ENCODE measurements around the gene SYT2. TPM values are rescaled to one million over a fixed set of nuclear protein-coding genes. Genes with fewer than 3 reads are reported as not detected.
A peak's percentile ranks its signal among the peaks of the same experiment; 100 is the strongest.

Gene SYT2
- total and polyA plus RNA-seq, 2 donors from 2014 or later = 0.15 to 0.19 TPM

DNA sequence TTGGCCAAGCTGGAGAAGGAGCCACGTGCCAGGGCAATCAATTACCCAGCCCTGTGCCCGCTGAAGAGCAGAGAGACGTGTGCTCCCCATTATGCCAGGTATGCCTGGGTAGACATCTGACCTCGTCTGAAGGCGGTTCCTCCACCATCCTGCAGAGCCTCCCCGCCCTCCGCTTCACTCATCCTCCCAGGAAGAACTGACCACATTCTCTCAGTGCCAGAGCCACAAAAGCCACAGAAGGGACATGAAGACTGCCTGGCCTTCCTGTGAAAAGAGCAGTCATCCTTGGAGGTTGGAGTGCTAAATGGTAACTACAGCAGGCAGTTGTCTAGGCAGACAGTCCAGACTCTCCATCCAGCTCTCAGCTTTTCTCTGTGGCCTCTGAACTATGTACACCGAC is 12.0 kb downstream of the SYT2 start:
- H3K4me3 ChIP-seq (ENCODE audit: low read length in 3 of 3) = no peak overlapping the region
- intact Hi-C loops (cut with DNase I) = no loop called here
- no peak overlapping the region for H3K27ac ChIP-seq (ENCODE audit: low read depth in 2 of 2, low read length in 2 of 2)
- no peak for FAIRE-seq
- TF ChIP-seq, protein P1, sequence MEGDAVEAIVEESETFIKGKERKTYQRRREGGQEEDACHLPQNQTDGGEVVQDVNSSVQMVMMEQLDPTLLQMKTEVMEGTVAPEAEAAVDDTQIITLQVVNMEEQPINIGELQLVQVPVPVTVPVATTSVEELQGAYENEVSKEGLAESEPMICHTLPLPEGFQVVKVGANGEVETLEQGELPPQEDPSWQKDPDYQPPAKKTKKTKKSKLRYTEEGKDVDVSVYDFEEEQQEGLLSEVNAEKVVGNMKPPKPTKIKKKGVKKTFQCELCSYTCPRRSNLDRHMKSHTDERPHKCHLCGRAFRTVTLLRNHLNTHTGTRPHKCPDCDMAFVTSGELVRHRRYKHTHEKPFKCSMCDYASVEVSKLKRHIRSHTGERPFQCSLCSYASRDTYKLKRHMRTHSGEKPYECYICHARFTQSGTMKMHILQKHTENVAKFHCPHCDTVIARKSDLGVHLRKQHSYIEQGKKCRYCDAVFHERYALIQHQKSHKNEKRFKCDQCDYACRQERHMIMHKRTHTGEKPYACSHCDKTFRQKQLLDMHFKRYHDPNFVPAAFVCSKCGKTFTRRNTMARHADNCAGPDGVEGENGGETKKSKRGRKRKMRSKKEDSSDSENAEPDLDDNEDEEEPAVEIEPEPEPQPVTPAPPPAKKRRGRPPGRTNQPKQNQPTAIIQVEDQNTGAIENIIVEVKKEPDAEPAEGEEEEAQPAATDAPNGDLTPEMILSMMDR (IDR thresholded peaks at IDR 0.05; ENCODE audit: borderline replicate concordance, extremely low read depth, insufficient read depth) = no peak
- no peaks in the 10 kb centered on the region for H3K27me3 ChIP-seq (ENCODE audit: control insufficient read depth, insufficient read depth, low read length)
- no peak for DNase-seq
- H3K4me1 ChIP-seq (ENCODE audit: control insufficient read depth in 2 of 3, insufficient read depth in 2 of 3, low read depth in 1 of 3, low read length in 3 of 3) = no peaks in the 10 kb centered on the region
- H3K36me3 ChIP-seq (ENCODE audit: control insufficient read depth in 2 of 3, insufficient read depth in 3 of 3, low read length in 3 of 3) = no peaks in the 10 kb centered on the region
- H3K9me3 ChIP-seq (ENCODE audit: control insufficient read depth in 2 of 3, insufficient read depth in 1 of 3, low read length in 3 of 3) = no peaks in the 10 kb centered on the region
- H3K9ac ChIP-seq (ENCODE audit: low read length in 3 of 3) = no peak overlapping the region

DNA sequence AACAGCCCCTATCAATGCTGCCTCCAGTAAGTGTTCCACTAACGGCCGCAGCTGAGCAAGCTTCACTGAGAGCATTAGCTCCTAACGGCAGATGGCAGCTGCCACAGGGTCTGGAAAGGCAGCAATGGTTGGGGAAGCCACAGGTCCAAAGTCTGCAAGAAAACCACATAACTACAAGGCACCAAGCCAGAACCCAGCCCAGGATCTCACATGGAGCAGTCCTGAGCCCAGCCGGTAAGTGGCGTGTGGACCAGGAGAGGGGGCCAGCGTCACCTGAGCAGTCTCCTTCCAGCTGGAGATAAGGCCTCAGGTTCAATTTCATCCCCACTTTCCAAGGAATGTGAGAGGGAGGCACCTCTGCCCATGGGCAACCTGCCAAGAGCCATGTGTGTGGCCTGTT is 13.2 kb downstream of the SYT2 start:
- no peak for FAIRE-seq
- peak in 1 of 5 donors; percentile 23 for DNase-seq
- Histone ChIP-seq H3K9me3 (ENCODE audit: control insufficient read depth in 2 of 3, insufficient read depth in 1 of 3, low read length in 3 of 3) (no peaks in the 10 kb centered on the region), H3K27ac (ENCODE audit: low read depth in 2 of 2, low read length in 2 of 2) (no peak overlapping the region), H3K27me3 (ENCODE audit: control insufficient read depth, insufficient read depth, low read length) (no peaks in the 10 kb centered on the region), H3K9ac (ENCODE audit: low read length in 3 of 3) (no peak overlapping the region), H3K4me1 (ENCODE audit: control insufficient read depth in 2 of 3, insufficient read depth in 2 of 3, low read depth in 1 of 3, low read length in 3 of 3) (no peaks in the 10 kb centered on the region), H3K4me3 (ENCODE audit: low read length in 3 of 3) (no peak overlapping the region), H3K36me3 (ENCODE audit: control insufficient read depth in 2 of 3, insufficient read depth in 3 of 3, low read length in 3 of 3) (no peaks in the 10 kb centered on the region)
- TF ChIP-seq, protein P1 (IDR thresholded peaks at IDR 0.05; ENCODE audit: borderline replicate concordance, extremely low read depth, insufficient read depth) = no peak
- intact Hi-C loops (cut with DNase I) = no loop called here

DNA sequence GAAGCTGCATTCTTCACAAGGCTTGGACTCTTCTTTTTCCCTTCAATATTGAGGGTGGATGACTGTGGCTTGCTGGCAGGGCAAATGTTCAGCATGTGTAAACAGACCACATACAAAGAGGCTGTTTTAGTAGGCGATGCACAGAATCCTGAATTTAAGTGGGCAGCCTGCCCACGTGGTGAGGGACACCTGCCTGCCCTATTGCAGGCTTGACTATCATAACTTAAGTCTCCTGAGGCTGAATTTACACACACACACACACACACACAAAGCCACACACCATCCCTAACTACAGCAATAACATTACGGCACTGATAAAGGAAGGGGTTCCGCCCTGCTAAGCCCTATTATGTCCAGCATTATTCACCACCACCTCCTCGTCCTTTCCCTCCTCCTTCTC is 15.9 kb downstream of the SYT2 start:
- Histone ChIP-seq H3K27me3 (ENCODE audit: control insufficient read depth, insufficient read depth, low read length) (no peaks in the 10 kb centered on the region), H3K9ac (ENCODE audit: low read length in 3 of 3) (no peak overlapping the region)
- no peak for FAIRE-seq

More for the DNA sequence above, 15.9 kb downstream of the SYT2 start:
- intact Hi-C loops (cut with DNase I) = no loop called here
- no peaks in the 10 kb centered on the region for H3K9me3 ChIP-seq (ENCODE audit: control insufficient read depth in 2 of 3, insufficient read depth in 1 of 3, low read length in 3 of 3)
- no peak for DNase-seq
- no peaks in the 10 kb centered on the region for H3K4me1 ChIP-seq (ENCODE audit: control insufficient read depth in 2 of 3, insufficient read depth in 2 of 3, low read depth in 1 of 3, low read length in 3 of 3)
- H3K27ac ChIP-seq (ENCODE audit: low read depth in 2 of 2, low read length in 2 of 2) = no peak overlapping the region
- no peaks in the 10 kb centered on the region for H3K36me3 ChIP-seq (ENCODE audit: control insufficient read depth in 2 of 3, insufficient read depth in 3 of 3, low read length in 3 of 3)
- TF ChIP-seq, protein P1 (IDR thresholded peaks at IDR 0.05; ENCODE audit: borderline replicate concordance, extremely low read depth, insufficient read depth) = no peak
- no peak overlapping the region for H3K4me3 ChIP-seq (ENCODE audit: low read length in 3 of 3)
